KMS-11 (cell line): Measurements from ENCODE around the gene TRIM5.
"Not testable (repeated sequence)": the region's sequence is repeated elsewhere in the genome, so short reads cannot be mapped to it uniquely, and the experiment has no call there.

Source experiments
- H2AFZ ChIP-seq: fragments of 200-600 bp; sonication (generic); 2 replicates; pipeline ENCODE4 v1.6.1; 2016; ENCODE audit warnings: antibody characterized with exemption, mixed run types, low read depth
- H3K27ac ChIP-seq: fragments of 200-600 bp; sonication (generic); 2 replicates; pipeline ENCODE4 v1.6.1; 2016; ENCODE audit warnings: mild to moderate bottlenecking, mixed run types
- H3K27me3 ChIP-seq: fragments of 200-600 bp; sonication (generic); 2 replicates; pipeline ENCODE4 v1.6.1; 2017; ENCODE audit warnings: mild to moderate bottlenecking, low read depth, mixed run types, moderate library complexity; ENCODE audit not compliant: insufficient read depth
- H3K36me3 ChIP-seq: fragments of 200-600 bp; sonication (generic); 2 replicates; pipeline ENCODE4 v1.6.1; 2017; ENCODE audit warnings: mild to moderate bottlenecking, mixed run types; ENCODE audit not compliant: insufficient read depth
- H3K4me1 ChIP-seq: fragments of 200-600 bp; sonication (generic); 2 replicates; pipeline ENCODE4 v1.6.1; 2016; ENCODE audit warnings: mild to moderate bottlenecking, low read depth, mixed run types; ENCODE audit not compliant: poor library complexity, severe bottlenecking
- H3K4me2 ChIP-seq: fragments of 200-600 bp; sonication (generic); 2 replicates; pipeline ENCODE4 v1.7.0; 2016; ENCODE audit warnings: mild to moderate bottlenecking, mixed run types
- H3K4me3 ChIP-seq: fragments of 200-600 bp; sonication (generic); IDR thresholded peaks from 2 replicates; pipeline ENCODE4 v1.6.1; 2017; ENCODE audit warnings: low read depth, low read length, mixed read lengths; ENCODE audit not compliant: insufficient read depth
- H3K79me2 ChIP-seq: fragments of 200-600 bp; sonication (generic); 2 replicates; pipeline ENCODE4 v1.6.1; 2016; ENCODE audit warnings: low read depth, mixed run types; ENCODE audit not compliant: insufficient read depth
- H3K9ac ChIP-seq: fragments of 200-600 bp; sonication (generic); 2 replicates; pipeline ENCODE4 v1.6.1; 2016; ENCODE audit warnings: mild to moderate bottlenecking, mixed run types
- H4K20me1 ChIP-seq: fragments of 200-600 bp; sonication (generic); 2 replicates; pipeline ENCODE4 v1.6.1; 2016; ENCODE audit warnings: mild to moderate bottlenecking, mixed run types; ENCODE audit not compliant: insufficient read depth
- CTCF ChIP-seq: fragments of 200-600 bp; sonication (generic); conservative IDR thresholded peaks from 2 replicates; pipeline ENCODE4 v1.6.1; 2017; ENCODE audit warnings: low read depth, mild to moderate bottlenecking, antibody characterized with exemption, low read length, moderate library complexity, mixed read lengths

TRIM5 gene

GRCh38 chr11:5719703-5720495 lies 35.0 kb upstream of the TRIM5 start:
- no peaks in the 10 kb centered on the region for H3K27me3 ChIP-seq
- no peaks in the 10 kb centered on the region for H3K4me1 ChIP-seq
- no peak overlapping the region for H3K9ac ChIP-seq
- H4K20me1 ChIP-seq = no peaks in the 10 kb centered on the region
- no peak overlapping the region for H3K4me3 ChIP-seq
- TF ChIP-seq CTCF = no peak
- no peak overlapping the region for H2AFZ ChIP-seq
- no peaks in the 10 kb centered on the region for H3K36me3 ChIP-seq
- no peaks in the 10 kb centered on the region for H3K79me2 ChIP-seq
- no peak overlapping the region for H3K27ac ChIP-seq
- no peak overlapping the region for H3K4me2 ChIP-seq

GRCh38 chr11:5716518-5716917 lies 31.6 kb upstream of the TRIM5 start:
- H3K9ac ChIP-seq, H3K36me3 ChIP-seq, H3K27me3 ChIP-seq, H3K4me3 ChIP-seq, H3K4me2 ChIP-seq, H3K27ac ChIP-seq, H2AFZ ChIP-seq, H3K79me2 ChIP-seq, H4K20me1 ChIP-seq, H3K4me1 ChIP-seq: not testable (repeated sequence)

GRCh38 chr11:5713695-5714094 lies 28.8 kb upstream of the TRIM5 start:
- H3K36me3 ChIP-seq = no peaks in the 10 kb centered on the region
- H4K20me1 ChIP-seq = no peaks in the 10 kb centered on the region
- H3K9ac ChIP-seq = no peak overlapping the region
- no peak overlapping the region for H2AFZ ChIP-seq
- TF ChIP-seq CTCF = no peak
- H3K4me2 ChIP-seq = no peak overlapping the region
- H3K27me3 ChIP-seq = no peaks in the 10 kb centered on the region
- no peaks in the 10 kb centered on the region for H3K4me1 ChIP-seq
- no peak overlapping the region for H3K4me3 ChIP-seq
- H3K27ac ChIP-seq = no peak overlapping the region
- no peaks in the 10 kb centered on the region for H3K79me2 ChIP-seq

- H4K20me1 ChIP-seq = no peaks in the 10 kb centered on the region
- H3K27me3 ChIP-seq = no peaks in the 10 kb centered on the region
- TF ChIP-seq CTCF = peak; percentile 26; the same call in 1 of the 2 replicates
- no peak overlapping the region for H3K4me2 ChIP-seq
- H3K4me1 ChIP-seq = no peaks in the 10 kb centered on the region
- H3K27ac ChIP-seq = no peak overlapping the region
- H3K79me2 ChIP-seq = no peaks in the 10 kb centered on the region
- H3K9ac ChIP-seq = no peak overlapping the region
- H2AFZ ChIP-seq = no peak overlapping the region
- no peaks in the 10 kb centered on the region for H3K36me3 ChIP-seq
- no peak overlapping the region for H3K4me3 ChIP-seq
Observed at GRCh38 chr11:5712507-5712906, 27.6 kb upstream of the TRIM5 start.

- no peak overlapping the region for H2AFZ ChIP-seq
- no peaks in the 10 kb centered on the region for H3K36me3 ChIP-seq
- no peak overlapping the region for H3K4me2 ChIP-seq
- no peaks in the 10 kb centered on the region for H4K20me1 ChIP-seq
- no peaks in the 10 kb centered on the region for H3K4me1 ChIP-seq
- no peaks in the 10 kb centered on the region for H3K79me2 ChIP-seq
- no peak overlapping the region for H3K27ac ChIP-seq
- H3K4me3 ChIP-seq = no peak overlapping the region
- H3K9ac ChIP-seq = no peak overlapping the region
- H3K27me3 ChIP-seq = no peaks in the 10 kb centered on the region
- no peak for TF ChIP-seq CTCF
Observed at GRCh38 chr11:5705688-5706087, 20.8 kb upstream of the TRIM5 start.
